HG03571 (cell line): Measurements from ENCODE around the gene TLE6.
"Not testable (repeated sequence)": the region's sequence is repeated elsewhere in the genome, so short reads cannot be mapped to it uniquely, and the experiment has no call there.

ENCODE experiments used
- ATAC-seq: cut with Tn5 transposase; IDR thresholded peaks from one replicate; pipeline ENCODE4 v1.9.1; 2021; ENCODE audit not compliant: unreplicated experiment

The TLE6 gene

DNA sequence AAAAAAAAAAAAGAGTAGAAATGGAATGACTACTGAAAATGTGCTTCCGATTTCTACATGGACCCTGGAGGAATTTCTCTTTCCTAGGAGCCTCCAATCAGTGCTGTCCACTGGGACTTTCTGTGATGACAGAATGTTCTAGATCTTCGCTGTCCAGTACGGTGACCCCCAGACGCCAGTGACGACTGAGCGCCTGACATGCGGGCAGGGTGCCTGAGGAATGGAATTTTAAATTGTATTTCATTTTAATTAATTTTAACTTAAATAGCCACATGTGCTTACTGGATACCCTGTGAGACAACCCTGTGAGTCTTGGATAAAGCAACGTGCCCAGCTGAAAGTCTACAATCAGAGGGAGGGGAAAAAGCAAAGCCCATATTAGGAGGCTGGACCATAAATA lies 4.1 kb upstream of the TLE6 start:
- ATAC-seq = no peak

DNA sequence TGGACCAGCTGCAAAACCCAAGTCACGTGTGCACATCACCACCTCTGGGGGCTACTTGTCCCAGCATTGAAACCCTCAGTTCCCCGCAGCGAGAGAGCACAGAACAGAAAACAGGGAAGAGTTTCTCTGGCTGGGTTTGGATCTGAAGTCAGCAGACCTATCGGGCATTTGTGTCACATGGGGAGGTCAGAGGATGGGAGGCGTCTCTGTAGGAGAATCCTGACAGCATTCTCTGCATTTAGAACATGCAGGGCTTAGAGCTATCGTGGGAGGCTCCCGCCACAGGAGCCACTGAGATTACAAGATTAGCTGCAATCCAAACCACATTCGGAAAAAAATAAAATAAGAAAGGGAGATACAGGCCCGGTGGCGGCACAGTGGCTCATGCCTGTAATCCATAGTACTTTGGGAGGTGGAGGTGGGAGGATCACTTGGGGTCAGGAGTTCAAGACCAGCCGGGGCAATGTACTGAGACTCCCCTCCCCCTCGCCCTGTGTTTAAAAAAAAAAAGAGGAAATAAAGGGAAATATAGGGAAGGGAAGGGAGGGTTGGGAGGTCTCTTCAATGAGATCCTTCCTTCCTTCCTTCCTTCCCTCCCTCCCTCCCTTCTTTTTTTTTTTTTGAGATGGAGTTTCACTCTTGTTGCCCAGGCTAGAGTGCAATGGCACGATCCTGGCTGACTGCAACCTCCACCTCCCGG lies 2.9 kb upstream of the TLE6 start:
- no peak for ATAC-seq

DNA sequence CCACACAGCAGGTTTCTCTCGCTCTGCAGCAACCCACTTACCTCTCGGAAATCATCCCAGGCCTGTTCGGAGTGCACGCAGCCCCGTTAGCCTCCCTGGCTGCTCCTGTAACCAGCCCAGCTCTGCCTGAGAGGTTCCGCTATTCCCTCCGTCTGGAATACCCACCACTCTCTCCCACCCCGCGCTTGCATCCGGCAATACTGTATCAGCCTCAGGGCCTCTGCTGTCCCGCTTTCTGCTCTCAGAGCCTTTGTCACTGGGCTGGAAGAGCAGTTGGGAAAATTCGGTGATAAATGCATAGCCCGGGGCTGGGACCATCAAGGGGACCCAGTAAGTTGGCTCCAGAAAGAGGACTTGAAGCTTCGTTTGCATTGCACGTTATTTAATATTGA lies 759 bp upstream of the TLE6 start:
- ATAC-seq = no peak

DNA sequence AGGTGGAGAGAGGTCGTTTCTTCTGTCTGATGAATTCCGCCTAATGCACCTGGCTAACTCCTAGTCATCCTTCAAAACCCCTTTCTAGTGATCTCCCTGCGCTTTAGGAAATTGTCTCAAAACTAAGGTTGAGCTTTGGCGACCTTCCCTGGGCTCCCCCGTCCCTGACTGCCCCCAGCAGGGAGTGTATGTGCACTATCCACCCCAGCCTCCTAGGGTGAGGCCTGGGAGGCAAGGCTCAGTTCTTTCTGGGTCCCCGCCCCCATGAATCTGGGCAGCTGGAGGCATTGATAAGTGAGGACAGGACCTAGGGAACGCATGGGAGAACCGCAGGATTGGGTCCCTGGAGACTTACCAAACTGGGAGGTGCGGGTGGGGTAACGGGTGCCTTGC lies 378 bp downstream of the TLE6 start:
- no peak for ATAC-seq

DNA sequence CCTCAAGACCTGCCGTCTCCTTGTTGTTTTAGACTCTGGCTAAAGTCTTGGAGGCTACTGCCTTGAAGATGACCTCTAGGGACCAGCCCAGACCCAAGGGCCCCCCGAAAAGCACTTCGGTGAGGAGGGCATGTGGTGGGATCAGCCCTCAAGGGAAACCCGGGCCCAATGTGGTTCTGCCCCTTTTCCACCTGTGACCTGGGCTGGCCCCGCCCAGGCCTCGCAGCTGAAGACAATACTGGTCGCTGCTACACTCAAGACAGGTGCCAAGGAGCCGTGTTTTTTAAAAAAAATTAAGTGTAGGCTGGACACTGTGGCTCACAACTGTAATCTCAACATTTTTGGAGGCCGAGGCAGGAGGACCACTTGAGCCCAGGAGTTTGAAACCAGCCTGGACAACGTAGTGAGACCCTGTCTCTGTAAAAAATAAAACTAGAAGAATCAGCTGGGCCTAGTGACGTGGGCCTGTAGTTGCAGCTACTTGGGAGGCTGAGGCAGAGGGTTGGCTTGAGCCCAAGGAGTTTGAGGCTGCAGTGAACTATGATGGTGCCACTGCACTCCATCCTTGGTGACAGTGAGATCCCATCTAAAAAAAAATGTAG lies 903 bp downstream of the TLE6 start:
- no peak for ATAC-seq

DNA sequence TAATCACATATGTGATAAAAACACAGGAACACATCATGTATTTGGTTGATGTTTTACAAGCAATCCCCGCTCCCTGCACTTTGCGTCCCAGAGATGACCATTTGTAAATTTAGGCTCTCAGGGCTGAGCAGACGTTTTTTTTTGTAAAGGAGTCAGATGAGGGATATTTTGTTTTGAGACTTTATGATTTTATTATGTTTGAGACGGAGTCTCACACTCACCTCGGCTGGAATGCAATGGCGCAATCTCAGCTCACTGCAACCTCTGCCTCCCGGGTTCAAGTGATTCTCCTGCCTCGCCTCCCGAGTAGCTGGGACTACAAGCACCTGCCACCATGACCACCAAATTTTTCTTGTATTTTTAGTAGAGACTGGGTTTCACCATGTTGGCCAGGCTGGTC lies 1.4 kb downstream of the TLE6 start:
- no peak for ATAC-seq

DNA sequence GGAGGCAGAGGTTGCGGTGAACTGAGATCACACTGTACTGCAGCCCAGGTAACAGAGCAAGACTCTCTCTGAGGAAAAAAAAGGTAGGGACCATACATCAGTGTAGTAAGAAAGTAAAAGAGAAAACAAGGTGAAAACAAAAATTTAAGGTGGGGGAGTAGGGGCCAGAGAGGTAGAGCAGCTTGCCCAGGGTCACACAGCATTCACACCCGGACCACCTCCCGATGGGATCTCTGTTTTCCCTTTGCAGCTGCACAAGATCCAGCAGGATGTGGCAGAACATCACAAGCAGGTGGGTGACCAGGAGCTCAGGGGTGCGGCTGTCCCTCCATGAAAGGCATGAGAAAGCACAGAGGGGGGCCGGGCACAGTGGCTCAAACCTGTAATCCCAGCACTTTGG lies 4.5 kb downstream of the TLE6 start:
- ATAC-seq = no peak

DNA sequence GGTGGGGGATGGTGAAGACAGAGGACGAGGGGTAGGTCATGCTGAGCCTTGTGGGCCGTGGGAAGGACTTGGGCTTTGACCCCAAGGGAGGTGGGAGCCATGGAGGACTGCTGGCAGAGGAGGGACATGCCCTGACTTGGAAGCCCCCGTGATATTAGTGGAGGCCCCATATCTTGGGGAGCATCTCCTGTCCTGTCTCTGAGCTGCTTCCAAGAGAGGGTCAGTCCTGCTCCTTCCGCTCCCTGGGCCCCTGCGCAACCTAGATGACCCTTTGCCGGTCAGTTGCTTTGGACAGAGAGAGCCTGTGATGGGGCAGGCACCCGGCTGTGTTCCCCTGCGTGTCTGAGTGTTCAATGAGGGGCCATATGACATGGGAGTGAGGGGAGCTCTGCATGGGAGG lies 5.2 kb downstream of the TLE6 start:
- no peak for ATAC-seq

DNA sequence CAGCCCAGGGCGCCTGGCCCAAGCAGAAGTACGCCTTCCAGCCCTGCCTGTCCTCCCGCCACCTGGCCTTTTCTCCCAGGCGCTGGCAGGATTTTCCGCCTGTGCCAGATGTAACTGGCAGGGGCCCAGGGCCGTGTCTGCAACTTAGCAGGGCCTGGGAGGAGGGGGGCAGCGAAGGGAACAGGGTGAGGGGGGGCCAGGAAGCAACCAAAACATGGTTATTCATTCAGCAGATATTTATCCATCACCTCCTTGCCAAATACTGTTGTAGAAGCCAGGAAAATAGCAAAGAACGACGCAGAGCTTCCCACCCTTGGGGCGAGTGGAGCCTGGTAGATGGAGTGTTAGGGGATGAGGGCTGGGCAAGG lies 5.6 kb downstream of the TLE6 start:
- no peak for ATAC-seq

DNA sequence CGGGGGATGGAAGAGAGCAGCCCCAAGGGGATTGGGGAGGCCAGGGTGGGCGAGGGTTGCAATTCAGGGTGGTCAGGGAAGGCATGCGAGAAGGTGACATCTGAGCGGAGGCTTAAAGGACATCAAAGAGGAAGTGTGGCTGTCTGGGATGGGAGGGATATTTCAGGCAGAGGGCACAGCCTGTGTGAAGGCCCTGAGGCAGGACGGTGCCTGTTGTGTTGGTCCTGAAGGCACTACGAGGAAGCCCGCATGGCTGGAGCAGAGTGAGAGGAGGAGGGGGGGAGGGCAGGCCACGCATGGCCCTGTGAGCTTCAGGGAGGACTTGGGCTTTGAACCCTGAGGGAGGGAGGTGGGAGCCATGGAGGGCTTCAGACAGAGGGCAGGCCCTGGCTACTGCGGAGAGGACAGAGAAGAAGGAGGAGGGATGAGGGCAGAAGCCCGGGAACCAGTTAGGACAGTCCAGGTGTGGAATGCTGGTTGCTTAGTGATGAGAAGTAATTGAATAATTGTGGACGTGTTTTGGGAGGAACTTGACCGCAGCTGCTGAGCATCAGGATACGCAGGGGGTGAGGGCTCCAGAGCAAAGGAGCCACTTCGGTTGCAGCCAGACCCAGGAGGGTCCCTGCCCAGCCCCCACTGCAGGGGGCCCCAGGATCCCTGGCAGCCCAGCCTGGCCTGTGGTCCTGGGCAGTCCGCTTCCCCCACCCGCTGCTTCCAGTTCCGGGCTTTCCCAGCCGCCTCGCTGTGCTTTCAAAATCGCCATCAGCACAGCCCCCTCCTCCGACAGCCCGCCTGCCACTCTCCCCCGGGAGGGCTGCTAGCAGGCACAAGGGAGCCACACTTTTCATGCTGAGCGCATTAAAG lies 6.2 kb downstream of the TLE6 start:
- no peak for ATAC-seq

DNA sequence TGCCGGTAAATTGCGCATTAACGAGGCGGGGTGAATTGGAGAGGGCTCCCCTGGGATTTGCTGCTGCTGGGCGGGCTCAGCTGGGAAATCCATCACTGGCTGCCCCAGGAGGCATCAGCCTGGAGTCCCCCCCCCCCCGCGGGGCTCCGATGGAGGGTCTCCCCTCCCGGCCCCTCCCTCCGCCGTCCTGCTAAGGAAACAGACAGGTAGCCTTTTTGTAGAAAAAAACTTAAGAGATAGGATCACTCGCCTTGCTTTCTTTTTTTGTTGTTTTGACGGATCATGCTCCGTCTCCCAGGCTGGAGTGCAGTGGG lies 6.8 kb downstream of the TLE6 start:
- no peak for ATAC-seq

DNA sequence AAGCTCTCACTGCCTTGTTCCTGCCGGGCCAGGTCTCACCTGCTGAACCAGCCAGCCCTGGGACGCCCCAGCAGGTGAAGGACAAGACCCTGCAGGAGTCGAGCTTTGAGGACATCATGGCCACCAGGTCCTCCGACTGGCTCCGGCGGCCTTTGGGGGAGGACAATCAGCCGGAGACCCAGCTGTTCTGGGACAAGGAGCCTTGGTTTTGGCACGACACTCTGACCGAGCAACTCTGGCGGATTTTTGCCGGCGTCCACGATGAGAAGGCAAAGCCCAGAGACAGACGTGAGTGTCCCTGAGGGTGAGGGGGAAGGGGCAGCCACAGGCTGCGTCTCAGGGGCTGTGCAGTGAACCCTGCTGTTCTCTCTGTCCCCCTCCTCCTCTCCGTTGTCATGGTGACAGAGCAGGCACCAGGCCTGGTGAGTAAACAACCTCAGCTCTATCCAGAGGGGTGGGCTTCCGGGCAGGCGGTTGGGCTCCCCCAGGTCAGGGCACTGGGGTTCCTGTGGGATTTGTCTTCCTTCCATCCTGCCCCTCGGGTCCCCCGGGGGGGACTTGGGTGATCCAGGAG lies 9.7 kb downstream of the TLE6 start:
- no peak for ATAC-seq

DNA sequence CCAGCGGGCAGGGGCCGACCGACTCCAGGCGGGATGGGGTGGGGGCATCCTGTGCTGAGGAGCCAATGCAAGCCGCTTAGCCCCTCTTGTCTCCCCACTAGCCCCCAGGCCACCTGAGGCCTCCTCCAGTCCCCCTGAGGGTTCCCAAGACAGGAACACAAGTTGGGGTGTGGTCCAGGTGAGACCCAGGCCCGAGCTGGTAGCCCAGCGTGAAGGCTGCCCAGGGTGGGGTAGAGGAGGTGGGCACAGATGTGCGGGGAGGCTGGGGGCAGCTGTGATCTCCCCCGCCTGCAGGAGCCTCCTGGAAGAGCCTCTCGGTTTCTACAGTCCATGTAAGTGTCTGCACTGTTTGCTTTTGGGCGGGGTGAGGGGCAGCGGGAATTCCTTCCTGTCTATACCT lies 10.4 kb downstream of the TLE6 start:
- no peak for ATAC-seq

DNA sequence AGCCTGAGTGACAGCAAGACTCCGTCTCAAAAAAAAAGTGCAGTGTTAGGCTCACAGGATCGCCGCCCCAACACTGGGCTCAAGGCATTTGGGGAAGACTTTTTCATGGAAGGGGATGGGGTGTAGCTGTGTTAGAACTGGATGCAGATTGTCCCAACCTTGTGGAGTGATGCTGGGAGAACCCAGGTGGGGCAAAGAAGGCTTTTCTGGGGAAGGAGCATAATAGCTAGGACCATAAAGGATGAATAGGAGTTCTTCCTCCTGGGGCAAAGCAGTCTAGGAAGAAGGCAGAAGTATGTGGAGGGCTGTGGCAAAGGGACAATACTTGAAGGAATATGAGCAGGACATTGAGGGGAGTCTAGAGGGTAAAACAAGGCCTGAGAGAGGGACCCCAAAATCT lies 11.2 kb downstream of the TLE6 start:
- no peak for ATAC-seq

DNA sequence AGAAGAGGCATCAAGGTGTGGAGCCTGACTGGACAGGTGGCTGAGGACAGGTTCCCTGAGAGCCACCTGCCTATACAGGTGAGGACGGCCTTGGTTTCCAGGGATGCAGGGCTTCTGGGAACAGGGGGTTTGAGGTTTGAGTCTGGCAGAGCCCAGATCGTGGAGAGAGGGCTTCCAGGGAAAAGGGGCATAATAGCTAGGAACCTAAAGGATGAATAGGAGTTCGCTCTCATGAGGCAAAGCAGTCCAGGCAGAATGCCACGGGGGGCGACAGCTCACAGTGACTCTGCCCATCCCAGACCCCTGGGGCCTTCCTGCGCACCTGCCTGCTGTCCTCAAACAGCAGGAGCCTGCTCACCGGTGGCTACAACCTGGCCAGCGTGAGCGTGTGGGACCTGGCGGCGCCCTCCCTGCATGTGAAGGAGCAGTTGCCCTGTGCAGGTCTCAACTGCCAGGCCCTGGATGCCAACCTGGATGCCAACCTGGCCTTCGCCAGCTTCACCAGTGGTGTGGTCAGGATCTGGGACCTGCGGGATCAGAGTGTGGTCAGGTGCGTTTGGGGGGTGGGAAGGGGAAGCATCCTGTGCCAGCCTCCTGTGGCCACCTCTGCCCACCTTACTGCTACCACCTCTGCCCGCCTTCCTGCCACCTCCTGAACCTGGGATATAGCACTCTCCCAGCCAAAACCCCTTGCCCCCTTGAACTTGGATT lies 12.0 kb downstream of the TLE6 start:
- no peak for ATAC-seq

DNA sequence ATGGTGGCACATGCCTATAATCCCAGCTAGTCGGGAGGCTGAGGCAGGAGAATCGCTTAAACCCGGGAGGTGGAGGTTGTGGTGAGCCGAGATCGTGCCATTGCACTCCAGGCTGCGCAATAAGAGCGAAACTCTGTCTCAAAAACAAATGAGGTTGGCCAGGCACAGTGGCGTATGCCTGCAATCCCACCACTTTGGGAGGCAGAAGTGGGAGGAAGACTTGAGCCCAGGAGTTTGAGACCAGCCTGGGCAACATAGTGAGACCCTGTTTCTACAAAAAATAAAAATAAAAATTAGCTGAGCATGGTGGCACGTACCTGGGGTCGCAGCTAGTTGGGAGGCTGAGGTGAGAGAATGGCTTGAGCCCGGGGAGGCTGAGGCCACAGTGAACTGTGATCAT lies 15.0 kb downstream of the TLE6 start:
- not testable (repeated sequence) for ATAC-seq

DNA sequence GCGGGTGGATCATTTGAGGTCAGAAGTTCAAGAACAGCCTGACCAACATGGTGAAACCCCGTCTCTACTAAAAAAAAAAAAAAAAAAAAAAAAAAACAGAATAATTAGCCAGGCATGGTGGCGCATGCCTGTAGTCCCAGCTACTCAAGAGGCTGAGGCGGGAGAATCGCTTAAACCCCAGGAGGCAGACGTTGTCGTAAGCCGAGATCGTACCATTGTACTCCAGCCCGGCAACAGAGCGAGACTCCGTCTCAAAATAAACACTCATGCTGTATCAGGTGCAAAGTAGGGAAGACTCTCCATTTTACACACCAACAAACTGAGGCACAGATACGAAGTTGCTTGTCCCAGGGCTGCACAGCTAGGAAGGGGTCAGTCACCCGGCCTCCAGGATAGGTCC lies 15.6 kb downstream of the TLE6 start:
- ATAC-seq = no peak

DNA sequence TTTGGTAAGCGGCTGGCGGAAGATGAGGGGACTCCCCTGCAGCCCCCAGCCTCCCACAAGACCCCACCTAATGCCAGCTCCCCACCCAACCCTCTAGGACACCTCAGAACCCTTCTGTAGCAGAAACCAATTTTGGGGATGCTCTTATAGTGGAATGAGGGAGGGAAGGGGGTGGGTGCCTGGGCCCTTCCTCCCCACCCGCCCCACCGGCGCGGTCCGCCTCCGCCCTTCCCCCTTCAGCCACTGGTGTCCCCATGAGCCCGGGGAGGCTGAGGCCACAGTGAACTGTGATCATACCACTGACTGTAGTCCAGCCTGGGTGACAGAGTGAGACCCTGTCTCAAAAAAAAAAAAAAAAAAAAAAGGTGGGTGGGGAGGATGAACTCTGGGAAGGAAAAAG lies 16.2 kb downstream of the TLE6 start:
- ATAC-seq = no peak

DNA sequence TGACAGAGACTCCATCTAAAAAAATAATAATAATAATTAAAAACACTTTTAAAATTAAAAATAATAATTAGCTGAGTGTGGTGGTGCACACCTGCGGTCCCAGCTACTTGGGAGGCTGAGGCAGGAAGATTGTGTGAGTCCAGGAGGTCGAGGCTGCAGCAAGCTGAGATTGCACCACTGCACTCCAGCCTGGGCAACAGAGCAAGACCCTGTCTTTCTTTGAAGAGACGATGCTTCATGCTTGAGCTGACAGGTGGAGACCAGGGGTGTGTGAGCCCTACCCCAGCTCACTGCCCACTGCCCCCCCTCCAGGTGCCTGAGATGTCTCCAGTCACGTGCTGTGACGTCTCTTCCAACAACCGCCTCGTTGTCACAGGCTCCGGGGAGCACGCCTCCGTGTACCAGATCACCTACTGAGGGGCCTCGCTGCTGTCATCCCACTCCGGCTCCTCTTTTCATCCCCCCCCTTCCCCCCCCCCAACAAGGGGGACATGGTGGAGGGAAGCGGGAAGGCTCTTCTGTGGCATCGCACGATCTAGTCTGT lies 17.3 kb downstream of the TLE6 start:
- ATAC-seq = no peak

DNA sequence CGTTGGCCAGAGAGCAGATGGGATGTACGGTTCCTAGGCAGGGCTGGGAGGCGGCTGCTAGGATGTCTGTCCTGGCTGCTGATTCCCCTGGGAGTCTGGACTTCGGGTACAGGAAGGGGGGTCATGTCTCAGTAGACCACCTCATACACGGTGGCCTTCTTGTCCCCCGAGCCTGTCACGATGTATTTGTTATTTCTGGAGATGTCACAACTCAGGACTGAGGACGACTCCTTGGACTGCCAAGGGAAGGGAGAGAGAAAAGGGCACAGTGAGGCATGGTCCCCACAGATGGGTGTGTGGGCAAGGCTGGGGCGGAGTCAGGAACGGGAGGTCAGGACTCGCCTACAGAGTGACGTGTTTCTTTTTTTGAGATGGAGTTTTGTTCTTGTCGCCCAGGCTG lies 20.4 kb downstream of the TLE6 start:
- no peak for ATAC-seq

DNA sequence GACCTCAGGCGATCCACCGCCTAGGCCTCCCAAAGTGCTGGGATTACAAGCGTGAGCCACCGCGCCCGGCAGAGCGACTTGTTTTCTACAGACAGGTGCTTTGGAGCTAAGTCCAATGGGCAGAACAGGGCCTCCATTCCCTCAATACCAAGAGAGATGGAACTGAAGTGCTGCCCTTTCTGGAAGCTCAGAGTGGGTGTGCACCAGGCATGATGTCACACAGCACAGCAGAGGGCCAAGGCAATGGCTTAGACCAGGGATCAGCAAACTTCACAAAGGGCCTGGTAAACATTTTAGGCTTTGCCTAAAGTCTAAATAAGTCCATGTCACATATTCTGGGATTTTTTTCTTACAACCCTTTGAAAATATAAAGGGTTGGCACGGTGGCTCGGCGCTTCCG lies 21.3 kb downstream of the TLE6 start:
- no peak for ATAC-seq
